Vagina (tissue), 2 donors: Measurements from ENCODE around the gene SETX.

Experiments used
- POLR2A ChIP-seq, 2 donors: fragments of 450-650 bp; IDR thresholded peaks; one replicate each; pipeline ENCODE4 v1.6.1; 2017; ENCODE audit warnings: antibody characterized with exemption in 2 of 2, mild to moderate bottlenecking in 2 of 2, moderate library complexity in 2 of 2
- POLR2AphosphoS5 ChIP-seq, 2 donors: sonication (generic); formaldehyde crosslinking; IDR thresholded peaks; one replicate each; pipeline ENCODE4 v1.9.0; 2017; ENCODE audit warnings: antibody characterized with exemption in 2 of 2, mild to moderate bottlenecking in 2 of 2, low read depth in 1 of 2; ENCODE audit not compliant: insufficient read depth in 1 of 2
- TF ChIP-seq, protein P1 (sequence below), 3 experiments: fragments of 450-650 bp in 2 of 3; fragments of 200-600 bp in 1 of 3; sonication (generic) in 1 of 3; IDR thresholded peaks; one replicate each; pipeline ENCODE4 v1.5.1; 2017 to 2019; ENCODE audit warnings: antibody characterized with exemption in 3 of 3, mild to moderate bottlenecking in 2 of 3, moderate library complexity in 2 of 3

DNA sequence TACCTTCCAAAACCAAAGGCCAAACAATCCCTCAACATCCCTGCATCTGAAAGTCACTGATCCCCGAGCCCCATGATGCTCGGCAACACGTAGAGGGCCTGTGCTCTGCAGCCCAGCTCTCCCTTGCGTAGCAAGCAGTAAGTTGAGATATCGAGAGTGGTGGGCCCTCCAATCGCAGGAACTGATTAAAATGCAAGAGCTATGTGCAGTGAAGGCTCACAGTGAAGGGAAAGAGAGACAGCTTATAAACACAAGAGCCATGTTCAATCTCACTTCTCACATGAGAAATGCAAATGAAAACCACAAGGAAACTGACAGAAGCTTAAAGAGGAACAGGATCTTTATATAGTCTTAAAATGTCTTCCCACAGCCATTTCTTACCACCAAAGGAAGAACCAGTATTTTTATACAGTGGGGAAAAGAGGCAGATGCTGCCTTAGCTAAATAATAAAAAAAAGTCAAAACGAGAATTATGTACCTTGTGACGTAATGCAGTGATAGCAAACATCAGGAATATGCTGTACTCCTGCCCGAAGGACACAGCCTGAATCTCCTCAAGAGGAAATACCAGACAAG, 27.3 kb upstream of the SETX start:
- no peak for TF ChIP-seq POLR2A (IDR thresholded peaks at IDR 0.05)
- TF ChIP-seq, protein P1, sequence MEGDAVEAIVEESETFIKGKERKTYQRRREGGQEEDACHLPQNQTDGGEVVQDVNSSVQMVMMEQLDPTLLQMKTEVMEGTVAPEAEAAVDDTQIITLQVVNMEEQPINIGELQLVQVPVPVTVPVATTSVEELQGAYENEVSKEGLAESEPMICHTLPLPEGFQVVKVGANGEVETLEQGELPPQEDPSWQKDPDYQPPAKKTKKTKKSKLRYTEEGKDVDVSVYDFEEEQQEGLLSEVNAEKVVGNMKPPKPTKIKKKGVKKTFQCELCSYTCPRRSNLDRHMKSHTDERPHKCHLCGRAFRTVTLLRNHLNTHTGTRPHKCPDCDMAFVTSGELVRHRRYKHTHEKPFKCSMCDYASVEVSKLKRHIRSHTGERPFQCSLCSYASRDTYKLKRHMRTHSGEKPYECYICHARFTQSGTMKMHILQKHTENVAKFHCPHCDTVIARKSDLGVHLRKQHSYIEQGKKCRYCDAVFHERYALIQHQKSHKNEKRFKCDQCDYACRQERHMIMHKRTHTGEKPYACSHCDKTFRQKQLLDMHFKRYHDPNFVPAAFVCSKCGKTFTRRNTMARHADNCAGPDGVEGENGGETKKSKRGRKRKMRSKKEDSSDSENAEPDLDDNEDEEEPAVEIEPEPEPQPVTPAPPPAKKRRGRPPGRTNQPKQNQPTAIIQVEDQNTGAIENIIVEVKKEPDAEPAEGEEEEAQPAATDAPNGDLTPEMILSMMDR (IDR thresholded peaks at IDR 0.05), result no peak
- TF ChIP-seq POLR2AphosphoS5 (IDR thresholded peaks at IDR 0.05; ENCODE audit: insufficient read depth in 1 of 2, low read depth in 1 of 2), result no peak
